GM12891 (cell line): ENCODE results near the gene DAZAP1.

ENCODE experiments used
- POLR2A ChIP-seq: IDR thresholded peaks from 2 replicates; pipeline ENCODE4 v1.6.1; 2011; ENCODE audit warnings: low read depth, low read length, control low read depth
- POU2F2 ChIP-seq: IDR thresholded peaks from 2 replicates; pipeline ENCODE4 v1.6.1; 2011; ENCODE audit warnings: low read depth, mild to moderate bottlenecking, control low read depth, low read length, moderate library complexity
- TAF1 ChIP-seq: IDR thresholded peaks from 2 replicates; pipeline ENCODE4 v1.6.1; 2011; ENCODE audit warnings: low read depth, low read length, control low read depth

GRCh38 chr19:1453525-1454364 lies 46.4 kb downstream of the DAZAP1 start:
- TF ChIP-seq POLR2A (no peak), TAF1 (no peak), POU2F2 (no peak)
